ENCODE data around the gene RECQL5.
A peak's percentile ranks its signal among the peaks of the same experiment; 100 is the strongest.
"Not testable (repeated sequence)": the region's sequence is repeated elsewhere in the genome, so short reads cannot be mapped to it uniquely, and the experiment has no call there.

The RECQL5 gene

DNA sequence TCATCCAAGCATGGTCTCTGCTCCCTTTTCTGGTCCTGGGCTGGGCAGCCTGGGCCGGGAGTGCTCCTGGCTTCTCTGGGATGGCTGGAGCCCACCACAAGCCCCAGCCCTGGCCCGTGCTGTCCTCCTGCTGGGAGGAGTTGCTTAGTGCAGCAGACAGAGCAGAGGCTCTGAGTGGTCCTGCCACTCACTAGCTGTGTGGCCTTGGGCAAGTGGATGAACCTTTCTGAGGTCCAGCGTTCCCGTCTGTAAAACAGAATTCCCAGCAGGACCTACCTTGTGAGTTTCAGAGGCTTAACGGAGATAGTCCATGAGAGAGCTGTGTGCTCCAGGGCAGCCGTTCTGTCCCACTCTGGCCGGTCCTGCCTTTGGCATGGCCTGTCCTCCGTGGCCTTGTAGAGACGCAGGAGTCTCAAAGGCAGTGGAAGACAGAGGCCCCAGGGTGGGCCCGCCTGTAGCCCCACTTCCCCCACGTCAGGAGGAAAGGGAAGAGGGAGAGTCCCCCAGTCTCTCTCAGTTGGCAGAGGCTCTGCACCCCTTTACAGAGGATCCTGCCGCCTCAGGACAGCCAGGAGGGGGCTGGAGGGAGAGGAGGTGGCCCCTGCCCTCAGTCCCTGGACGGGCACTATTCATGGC, 71.6 kb downstream of the RECQL5 start:
- no peak for DNase-seq (ENCODE audit: low read depth in 3 of 3, low spot score in 1 of 3)

DNA sequence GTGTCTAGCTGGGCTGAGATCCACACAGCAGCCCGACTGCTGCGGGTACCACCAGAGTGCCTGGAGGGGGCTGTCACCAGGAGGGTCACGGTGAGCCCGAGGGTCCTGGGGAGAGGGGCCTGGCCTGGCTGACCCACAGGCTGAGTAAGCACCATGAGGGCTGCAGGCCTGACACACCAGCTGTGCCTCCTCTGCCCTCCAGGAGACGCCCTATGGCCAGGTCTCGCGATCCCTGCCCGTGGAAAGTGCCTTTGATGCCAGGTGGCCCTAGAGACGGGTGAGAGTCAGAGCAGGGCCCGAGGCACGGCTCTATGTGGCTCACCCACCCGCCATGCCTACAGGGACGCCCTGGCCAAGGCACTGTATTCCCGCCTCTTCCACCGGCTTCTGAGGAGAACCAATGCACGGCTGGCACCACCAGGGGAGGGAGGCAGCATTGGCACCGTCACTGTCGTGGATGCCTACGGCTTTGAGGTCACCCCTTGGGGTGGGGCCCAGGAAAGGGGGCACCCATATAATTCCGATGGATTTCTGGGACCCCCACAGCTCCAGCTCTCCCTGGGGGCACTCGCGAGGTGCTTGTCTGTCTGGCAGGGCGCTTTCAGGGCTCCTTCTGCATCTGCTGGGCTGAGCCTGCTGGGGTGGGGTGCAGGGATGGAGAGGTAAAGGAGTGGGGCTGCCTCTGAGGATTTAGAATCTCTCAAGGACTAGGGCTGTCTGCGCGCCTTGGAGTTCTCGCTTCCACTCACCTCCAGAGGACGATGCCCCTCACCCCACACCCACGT, 72.3 kb downstream of the RECQL5 start:
- DNase-seq (ENCODE audit: low read depth in 3 of 3, low spot score in 1 of 3), result no peak

DNA sequence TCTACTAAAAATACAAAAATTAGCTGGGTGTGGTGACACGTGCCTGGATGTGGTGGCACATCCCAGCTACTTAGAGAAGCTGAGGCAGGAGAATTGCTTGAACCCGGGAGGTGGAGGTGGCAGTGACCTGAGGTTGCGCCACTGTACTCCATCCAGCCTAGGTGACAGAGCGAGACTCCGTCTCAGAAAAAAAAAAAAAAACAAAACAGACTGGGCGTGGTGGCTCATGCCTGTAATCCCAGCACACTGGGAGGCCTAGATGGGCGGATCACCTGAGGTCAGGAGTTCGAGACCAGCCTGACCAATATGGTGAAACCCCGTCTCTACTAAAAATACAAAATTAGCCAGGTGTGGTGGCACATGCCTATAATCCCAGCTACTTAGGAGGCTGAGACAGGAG, 73.5 kb downstream of the RECQL5 start:
- DNase-seq (ENCODE audit: low read depth in 3 of 3, low spot score in 1 of 3), result not testable (repeated sequence)

DNA sequence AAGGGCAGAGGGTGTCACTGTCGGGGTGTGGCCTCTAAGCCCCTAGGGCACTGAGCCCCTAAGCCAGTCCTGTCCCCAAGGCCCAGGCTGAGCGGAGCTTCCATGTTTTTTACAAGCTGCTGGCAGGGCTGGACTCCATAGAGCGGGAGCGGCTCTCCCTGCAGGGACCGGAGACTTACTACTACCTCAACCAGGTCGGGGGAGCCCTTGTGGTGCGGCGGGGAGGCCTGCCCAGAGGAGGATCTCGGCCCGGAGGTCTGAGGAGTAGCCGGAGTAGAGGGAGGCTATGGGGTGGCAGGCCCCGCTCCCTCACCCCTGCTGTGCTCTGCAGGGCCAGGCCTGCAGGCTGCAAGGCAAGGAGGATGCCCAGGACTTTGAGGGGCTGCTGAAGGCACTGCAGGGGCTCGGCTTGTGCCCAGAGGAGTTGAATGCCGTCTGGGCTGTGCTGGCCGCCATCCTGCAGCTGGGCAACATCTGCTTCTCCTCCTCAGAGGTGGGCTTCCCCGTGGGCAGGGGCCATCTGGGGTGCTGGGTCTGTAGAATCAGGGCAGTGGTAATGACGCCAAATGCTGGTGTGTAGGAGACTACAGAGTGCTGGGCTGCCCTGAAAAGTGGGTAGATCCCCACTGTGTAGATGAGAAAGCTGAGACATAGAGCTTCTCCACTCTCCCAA, 74.5 kb downstream of the RECQL5 start:
- DNase-seq (ENCODE audit: low read depth in 3 of 3, low spot score in 1 of 3), result no peak

DNA sequence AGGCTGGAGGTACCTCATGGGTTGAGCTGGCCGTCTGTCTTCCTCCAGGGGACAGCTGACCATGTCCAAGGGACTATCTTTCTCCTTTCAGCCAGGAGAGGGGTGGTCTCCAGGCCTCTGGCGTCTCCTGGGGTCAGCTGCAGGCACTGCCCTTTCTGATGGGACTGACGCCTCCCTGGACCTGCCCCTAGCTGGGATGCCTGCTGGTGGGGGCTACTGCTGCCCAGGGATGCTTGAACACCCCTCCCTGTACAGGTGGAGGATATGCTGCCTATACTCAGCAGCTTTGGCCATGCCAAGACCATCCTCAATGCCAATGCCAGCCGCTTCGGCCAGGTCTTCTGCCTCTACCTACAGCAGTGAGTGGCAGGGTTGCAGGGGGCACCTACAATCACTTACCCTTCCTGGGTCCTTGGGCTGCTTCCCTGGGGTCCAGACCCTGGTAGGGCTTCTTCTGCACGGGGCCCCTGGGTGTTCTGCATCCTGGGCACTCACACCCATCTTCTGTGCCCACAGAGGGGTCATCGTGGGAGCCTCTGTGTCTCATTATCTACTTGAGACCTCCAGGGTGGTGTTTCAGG, 75.1 kb downstream of the RECQL5 start:
- DNase-seq (ENCODE audit: low read depth in 3 of 3, low spot score in 1 of 3), result no peak

DNA sequence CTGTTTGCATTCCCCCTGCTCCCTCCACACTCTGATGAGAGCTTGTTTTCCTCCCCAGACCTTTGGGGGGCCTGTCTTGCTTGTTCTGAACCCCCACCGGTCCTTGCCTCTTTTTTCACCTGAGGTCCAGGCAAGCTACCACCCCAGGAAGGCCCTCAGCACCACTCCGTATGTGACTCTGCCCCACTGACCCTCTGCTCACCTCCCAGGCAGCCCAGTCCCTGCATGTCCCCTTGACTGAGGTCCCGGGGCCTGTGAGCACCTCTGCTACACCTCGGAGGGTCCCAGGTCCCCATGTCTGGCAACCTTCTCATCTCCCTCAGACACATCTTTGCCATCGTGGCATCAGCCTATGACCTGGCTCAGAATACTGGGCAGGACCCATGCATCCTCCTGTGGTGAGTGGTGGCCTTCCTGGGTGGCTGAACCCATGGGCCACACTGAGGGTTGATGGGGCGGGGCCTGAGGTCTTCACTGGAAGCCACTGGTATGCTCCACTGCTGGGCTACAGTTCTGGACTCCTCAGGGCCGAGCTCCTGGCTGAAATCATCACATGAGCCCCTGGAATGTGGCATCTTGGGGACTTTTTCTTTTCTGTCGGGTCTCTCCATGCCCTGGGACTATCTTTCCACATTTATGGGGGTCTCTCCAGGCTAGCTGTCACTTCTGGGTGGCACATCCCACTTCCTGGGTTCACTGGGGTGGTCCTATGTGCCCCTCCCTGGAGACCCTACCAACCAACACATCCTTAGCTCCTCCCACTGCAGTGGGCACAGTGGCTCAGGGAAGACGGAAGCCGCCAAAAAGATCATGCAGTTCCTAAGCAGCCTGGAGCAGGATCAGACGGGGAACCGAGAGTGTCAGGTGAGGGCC, 75.9 kb downstream of the RECQL5 start:
- DNase-seq (ENCODE audit: low read depth in 3 of 3, low spot score in 1 of 3), result no peak

DNA sequence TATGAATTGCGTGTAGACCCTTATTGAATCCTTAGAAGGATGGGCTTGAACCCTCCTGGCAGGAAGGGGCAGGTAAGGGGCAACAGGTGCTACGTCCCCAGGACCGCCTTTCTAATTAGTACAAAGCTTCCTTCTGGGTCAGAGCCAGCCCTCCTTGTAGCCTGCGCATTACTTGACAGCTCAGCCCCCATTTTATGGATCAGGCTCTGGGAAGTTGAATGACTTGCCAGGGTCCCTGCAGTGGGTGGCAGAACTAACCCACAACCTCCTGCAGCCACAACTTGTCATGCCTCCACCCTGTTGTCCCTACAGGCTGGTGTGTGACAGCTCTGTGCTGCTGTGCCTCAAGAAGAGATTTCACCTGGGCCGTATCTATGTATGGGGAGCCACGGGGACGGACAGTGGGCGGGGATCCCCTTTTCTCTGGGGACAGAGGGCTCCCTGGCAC, 76.6 kb downstream of the RECQL5 start:
- no peak for DNase-seq (ENCODE audit: low read depth in 3 of 3, low spot score in 1 of 3)

DNA sequence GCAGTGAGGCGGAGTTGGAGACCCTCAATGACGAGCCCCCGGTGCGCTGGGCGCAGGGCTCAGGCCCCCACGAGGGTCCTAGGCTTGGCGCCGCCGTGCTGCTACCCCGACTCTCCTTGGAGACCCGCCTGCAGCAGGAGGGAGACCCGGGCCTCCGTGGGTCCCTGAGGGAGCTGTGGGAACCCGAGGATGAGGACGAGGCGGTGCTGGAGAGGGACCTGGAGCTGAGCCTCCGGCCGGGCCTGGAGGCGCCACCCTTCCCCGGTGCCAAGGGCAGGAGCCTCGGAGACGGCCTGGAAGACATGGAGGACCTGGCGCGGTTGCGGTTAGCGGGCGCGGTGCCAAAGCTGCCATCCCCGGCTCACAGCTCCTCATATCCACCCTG, 77.0 kb downstream of the RECQL5 start:
- DNase-seq (ENCODE audit: low read depth in 3 of 3, low spot score in 1 of 3), result no peak

DNA sequence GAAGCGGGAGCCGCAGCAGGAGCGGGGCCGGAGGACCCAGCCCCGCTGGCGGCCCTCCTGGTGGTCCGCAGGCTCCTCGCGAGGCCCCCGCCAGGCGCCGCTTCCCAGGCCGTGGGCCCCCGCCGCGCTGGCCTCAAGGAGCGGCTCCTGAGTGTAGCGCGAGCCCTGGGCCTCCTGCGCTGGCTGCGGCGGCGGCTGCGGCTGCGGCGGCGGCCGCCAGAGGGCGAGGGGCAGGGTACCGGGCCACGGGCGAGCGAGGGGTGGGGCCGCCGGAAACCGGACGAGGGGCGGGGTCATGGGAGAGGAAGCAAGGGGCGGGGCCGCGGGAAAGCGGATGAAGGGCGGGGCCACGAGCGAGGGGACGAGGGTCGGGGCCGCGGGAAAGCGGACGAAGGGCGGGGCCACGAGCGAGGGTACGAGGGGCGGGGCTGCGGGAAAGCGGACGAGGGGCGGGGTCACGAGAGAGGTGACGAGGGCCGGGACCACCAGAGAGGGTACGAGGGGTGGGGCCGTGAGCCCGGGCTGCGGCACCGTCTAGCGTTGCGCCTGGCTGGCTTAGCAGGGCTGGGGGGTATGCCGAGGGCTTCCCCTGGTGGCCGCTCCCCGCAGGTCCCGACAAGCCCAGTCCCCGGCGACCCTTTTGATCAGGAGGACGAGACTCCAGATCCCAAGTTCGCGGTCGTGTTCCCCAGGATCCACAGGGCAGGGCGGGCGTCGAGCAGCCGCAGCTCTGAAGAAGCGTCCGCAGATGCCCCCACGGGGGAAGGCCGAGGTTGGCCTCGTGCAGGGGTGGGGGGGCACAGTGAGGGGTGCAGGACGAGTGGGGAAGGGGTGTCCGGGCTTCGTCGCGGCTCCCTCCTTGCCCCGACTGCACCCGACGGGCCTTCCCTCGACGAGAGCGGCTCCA, 77.7 kb downstream of the RECQL5 start:
- DNase-seq (ENCODE audit: low read depth in 3 of 3, low spot score in 1 of 3), result peak; percentile 88 to 98 (median 91)

DNA sequence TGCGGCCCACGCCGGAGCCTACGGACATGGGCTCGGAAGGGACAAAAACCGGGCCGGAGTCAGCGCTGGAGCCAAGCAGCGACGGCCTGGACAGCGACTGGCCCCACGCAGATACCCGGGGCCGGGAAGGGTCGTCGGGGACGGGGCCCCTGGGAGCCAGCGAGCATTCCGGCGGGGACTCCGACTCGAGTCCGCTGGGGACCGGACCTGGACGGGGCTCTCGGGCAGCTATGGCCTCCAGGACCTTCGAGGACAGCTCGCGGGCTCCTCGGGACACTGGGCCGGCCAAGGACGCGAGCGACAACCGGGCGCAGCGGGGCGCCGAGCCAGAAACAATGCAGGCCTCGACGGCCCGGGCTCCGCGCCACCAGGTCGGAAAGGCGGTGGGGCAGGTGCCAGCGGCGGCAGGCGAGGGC, 78.3 kb downstream of the RECQL5 start:
- DNase-seq (ENCODE audit: low read depth in 3 of 3, low spot score in 1 of 3), result peak in 1 of 3 donors; percentile 8

DNA sequence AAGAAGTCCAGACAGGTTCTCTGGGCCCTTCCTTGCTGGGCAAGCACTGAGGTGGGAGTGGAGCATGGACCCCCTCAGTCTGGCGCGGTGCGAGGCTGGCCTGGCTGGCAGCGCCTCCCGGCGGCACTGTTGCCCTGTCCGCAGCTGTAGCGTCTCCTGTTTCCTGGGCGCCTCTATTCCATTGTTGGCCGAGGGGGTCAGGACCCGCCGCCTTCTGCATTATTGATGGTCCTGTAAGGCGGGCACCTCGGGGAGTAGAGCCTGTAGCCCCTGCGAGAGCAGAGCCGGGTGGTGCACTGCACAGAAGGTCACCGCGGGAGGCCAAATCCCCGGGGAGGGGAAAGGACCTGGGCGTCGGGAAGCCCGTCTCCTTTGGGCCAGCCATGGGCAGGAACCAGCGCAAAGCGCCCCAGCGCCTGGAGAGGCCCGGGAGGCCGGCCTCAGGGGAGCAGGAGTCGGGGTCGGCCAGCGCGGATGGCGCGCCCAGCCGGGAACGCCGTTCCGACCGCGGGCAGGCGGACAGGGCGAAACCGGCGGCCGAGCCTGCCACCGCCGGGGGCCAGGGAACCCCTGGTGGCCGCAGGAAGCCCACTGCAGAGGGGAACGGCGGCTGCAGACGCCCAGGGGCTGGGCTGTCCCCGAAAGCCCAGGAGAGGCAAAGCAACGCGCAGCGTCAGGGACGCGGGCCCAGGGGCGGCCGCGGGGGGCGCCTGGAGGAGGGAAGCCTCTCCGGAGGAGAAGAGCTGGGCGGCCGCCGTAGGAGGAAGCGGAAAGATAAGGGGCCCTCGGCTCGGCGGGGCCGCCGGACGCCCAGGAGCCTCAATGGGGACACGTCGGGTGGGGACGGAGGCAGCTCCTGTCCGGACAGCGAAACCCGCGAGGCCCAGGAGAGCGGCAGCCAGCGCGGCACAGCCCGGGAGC, 79.0 kb downstream of the RECQL5 start, which contains the start of gene MYO15B:
TSS of gene MYO15B (plus strand) at position 126 of the 921 bp plus-strand sequence. CDS start at position 384, 258 bp downstream.
- DNase-seq (ENCODE audit: low read depth in 3 of 3, low spot score in 1 of 3), result peak in 2 of 3 donors; percentile 35 to 42

DNA sequence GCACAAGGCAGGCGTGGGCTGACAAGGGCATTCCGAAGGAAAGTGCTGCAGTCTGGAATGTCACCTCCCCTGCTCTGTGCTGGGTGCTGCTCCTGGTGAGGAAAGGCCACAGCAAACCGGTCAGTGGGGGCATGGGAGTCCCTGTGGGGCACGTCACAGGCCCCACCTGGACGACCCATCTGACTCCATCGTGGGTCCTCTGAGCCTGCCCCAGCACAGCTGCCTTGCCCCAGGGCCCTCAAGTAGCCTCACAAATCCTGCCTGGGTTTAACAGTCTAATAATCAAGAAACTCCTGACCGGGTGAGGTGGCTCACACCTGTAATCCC, 82.1 kb downstream of the RECQL5 start:
- no peak for DNase-seq (ENCODE audit: low read depth in 3 of 3, low spot score in 1 of 3)

DNA sequence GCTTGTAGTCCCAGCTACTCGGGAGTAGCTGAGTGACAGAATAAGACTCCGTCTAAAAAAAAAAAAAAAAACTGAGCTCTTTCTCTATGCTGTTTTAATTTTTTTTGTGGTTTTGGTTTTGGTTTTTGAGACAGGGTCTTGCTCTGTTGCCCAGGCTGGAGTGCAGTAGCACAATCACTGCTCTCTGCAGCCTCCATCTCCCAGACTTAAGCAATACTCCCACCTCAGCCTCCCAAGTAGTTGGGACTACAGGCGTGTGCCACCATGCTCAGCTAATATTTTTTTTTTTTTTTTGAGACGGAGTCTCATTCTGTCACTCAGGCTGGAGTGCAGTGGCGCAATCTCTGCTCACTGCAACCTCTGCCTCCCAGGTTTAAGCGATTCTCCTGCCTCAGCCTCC, 83.8 kb downstream of the RECQL5 start:
- not testable (repeated sequence) for DNase-seq (ENCODE audit: low read depth in 3 of 3, low spot score in 1 of 3)

DNA sequence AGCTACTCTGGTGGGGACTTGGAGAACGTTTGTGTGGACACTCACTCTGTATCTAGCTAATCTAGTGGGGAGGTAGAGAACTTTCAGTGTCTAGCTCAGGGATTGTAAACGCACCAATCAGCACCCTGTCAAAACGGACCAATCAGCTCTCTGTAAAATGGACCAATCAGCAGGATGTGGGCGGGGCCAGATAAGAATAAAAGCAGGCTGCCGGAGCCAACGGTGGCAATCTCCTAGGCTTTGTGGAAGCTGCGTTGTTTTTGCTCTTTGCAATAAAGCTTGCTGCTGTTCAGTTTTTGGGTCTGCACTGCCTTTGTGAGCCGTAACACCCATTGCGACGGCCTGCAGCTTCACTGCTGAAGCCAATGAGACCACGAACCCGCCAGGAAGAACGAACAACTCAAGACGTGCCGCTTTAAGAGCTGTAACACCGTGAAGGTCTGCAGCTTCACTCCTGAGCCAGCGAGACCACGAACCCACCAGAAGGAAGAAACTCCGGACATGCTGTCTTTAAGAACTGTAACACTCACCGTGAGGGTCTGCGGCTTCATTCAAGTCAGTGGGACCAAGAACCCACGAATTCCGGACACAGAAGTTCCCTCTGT, 85.7 kb downstream of the RECQL5 start:
- peak in 1 of 3 donors; percentile 23 for DNase-seq (ENCODE audit: low read depth in 3 of 3, low spot score in 1 of 3)

Measured in stimulated activated CD4-positive, alpha-beta T cell treated with anti-CD3 and anti-CD28 coated beads, TNF-alpha, amount 100 ng/mL, for 1 hour (primary cell).